EH (cell line): Measurements from ENCODE around the gene SPSB2.
"Not testable (repeated sequence)": the region's sequence is repeated elsewhere in the genome, so short reads cannot be mapped to it uniquely, and the experiment has no call there.

Experiments used
- DNase-seq: peaks from one replicate; pipeline ENCODE4 v3.0.0-alpha.2; 2015; ENCODE audit warnings: low read depth

Gene SPSB2

GRCh38 chr12:6871052-6871957 is 1.8 kb downstream of the SPSB2 start:
- peak; percentile 52 for DNase-seq

GRCh38 chr12:6870304-6870703 is 2.8 kb downstream of the SPSB2 start:
- DNase-seq, result peak; percentile 38

- peak; percentile 76 for DNase-seq
These were observed 3.8 kb downstream of the SPSB2 start for GRCh38 chr12:6869049-6870021.

- DNase-seq, result peak; percentile 41
These were observed 4.7 kb downstream of the SPSB2 start for GRCh38 chr12:6868211-6869048.

GRCh38 chr12:6867413-6868210 is 5.5 kb downstream of the SPSB2 start, which contains the start of gene TPI1:
Gene TPI1 (plus strand): TSS chr12:6867531. CDS start chr12:6867567, 36 bp downstream.
- peak; percentile 84 for DNase-seq

GRCh38 chr12:6866920-6867412 is 6.1 kb downstream of the SPSB2 start:
- no peak for DNase-seq

GRCh38 chr12:6866163-6866919 is 6.8 kb downstream of the SPSB2 start:
- no peak for DNase-seq

GRCh38 chr12:6865307-6865706 is 7.8 kb downstream of the SPSB2 start:
- not testable (repeated sequence) for DNase-seq

- peak; percentile 28 for DNase-seq
These were observed 9.3 kb downstream of the SPSB2 start for GRCh38 chr12:6863586-6864321.

GRCh38 chr12:6863033-6863432 is 10.1 kb downstream of the SPSB2 start:
- no peak for DNase-seq

- no peak for DNase-seq
These were observed 11.7 kb downstream of the SPSB2 start for GRCh38 chr12:6861391-6861790.

GRCh38 chr12:6860942-6861341 is 12.2 kb downstream of the SPSB2 start:
- no peak for DNase-seq

GRCh38 chr12:6860116-6860515 is 13.0 kb downstream of the SPSB2 start:
- no peak for DNase-seq

GRCh38 chr12:6858799-6859198 is 14.3 kb downstream of the SPSB2 start:
- no peak for DNase-seq

GRCh38 chr12:6855322-6855721 is 17.8 kb downstream of the SPSB2 start:
- DNase-seq, result no peak

GRCh38 chr12:6854036-6854435 is 19.1 kb downstream of the SPSB2 start:
- DNase-seq, result no peak

GRCh38 chr12:6853626-6854025 is 19.5 kb downstream of the SPSB2 start:
- DNase-seq, result no peak

- DNase-seq, result peak; percentile 76
These were observed 20.3 kb downstream of the SPSB2 start for GRCh38 chr12:6852651-6853354.
